HUES6 (cell line): ENCODE data around the gene ARID1B.

ENCODE experiments used
- H3K27ac ChIP-seq: 2 replicates; pipeline ENCODE4 v1.7.0; 2013; ENCODE audit warnings: low read depth, mild to moderate bottlenecking, low read length, inconsistent platforms
- H3K27me3 ChIP-seq: 2 replicates; pipeline ENCODE4 v1.6.1; 2013; ENCODE audit warnings: low read length; ENCODE audit not compliant: control insufficient read depth, insufficient read depth
- H3K36me3 ChIP-seq: 2 replicates; pipeline ENCODE4 v1.6.1; 2013; ENCODE audit warnings: low read length; ENCODE audit not compliant: control insufficient read depth, insufficient read depth
- H3K4me1 ChIP-seq: 2 replicates; pipeline ENCODE4 v1.6.1; 2013; ENCODE audit warnings: low read length; ENCODE audit not compliant: control insufficient read depth, insufficient read depth
- H3K4me3 ChIP-seq: 2 replicates; pipeline ENCODE4 v1.5.1; 2013; ENCODE audit warnings: low read depth, low read length
- H3K9ac ChIP-seq: one replicate; pipeline ENCODE4 v1.6.1; 2013; ENCODE audit warnings: mild to moderate bottlenecking, low read length
- H3K9me3 ChIP-seq: 2 replicates; pipeline ENCODE4 v1.6.1; 2013; ENCODE audit warnings: low read depth, low read length; ENCODE audit not compliant: control insufficient read depth, insufficient read depth

Gene ARID1B

DNA sequence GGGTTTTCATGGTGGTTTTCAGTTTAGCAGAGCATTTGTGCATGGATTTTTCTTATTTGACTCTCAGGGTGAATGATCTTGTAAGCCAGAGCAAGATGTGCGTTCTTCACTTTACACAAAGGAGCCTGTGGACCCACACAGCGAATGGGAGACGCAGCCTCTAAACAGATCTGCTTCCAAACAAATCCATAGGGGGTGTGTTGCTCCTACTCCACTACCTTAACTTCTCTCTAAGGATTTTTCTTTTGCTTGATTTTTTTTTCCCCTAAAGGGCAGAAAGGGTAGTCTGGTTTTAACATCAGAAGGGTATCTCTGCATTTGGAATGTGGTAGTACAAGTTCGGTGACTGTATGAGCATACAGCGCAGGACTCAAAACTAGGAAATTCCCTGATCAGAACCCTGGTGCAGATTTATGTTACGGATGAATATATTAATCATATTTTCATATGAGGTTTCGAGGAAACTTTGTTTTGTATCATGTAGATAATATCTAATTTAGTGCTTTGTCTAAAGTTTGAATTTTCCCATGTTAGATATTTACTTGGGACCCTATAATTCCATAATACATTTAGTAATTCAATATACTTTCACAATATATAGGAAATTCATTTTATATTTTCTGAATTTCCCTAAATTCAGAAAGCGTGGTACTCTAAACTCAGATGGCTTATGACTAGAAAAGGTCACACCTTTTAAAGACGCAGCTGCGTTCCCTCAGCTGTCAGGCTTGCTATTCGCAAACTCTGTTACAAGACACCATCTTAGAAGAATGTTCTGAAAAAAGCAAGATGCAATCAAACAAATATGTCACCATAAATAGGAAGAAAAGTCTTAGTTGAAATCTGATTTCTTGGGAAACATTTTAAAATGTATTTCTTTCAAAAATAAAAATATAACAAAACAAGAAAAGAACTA lies 349.3 kb downstream of the ARID1B start:
- Histone ChIP-seq H3K36me3 (no peaks in the 10 kb centered on the region; the same call in 1 of the 2 replicates), H3K4me3 (no peak overlapping the region), H3K27ac (no peak overlapping the region), H3K4me1 (no peaks in the 10 kb centered on the region), H3K27me3 (no peaks in the 10 kb centered on the region), H3K9me3 (no peaks in the 10 kb centered on the region), H3K9ac (no peak overlapping the region)

- H3K27ac ChIP-seq, result no peak overlapping the region
- no peaks in the 10 kb centered on the region for H3K9me3 ChIP-seq
- no peaks in the 10 kb centered on the region for H3K4me1 ChIP-seq
- H3K36me3 ChIP-seq, result peaks cover 5% of the 10 kb centered on the region
- H3K4me3 ChIP-seq, result no peak overlapping the region
- no peak overlapping the region for H3K9ac ChIP-seq
- no peaks in the 10 kb centered on the region for H3K27me3 ChIP-seq
These were observed 351.1 kb downstream of the ARID1B start for GRCh38 chr6:157128235-157128775.

- no peak overlapping the region for H3K9ac ChIP-seq
- H3K9me3 ChIP-seq, result no peaks in the 10 kb centered on the region
These were observed 354.1 kb downstream of the ARID1B start for GRCh38 chr6:157131250-157131649.

DNA sequence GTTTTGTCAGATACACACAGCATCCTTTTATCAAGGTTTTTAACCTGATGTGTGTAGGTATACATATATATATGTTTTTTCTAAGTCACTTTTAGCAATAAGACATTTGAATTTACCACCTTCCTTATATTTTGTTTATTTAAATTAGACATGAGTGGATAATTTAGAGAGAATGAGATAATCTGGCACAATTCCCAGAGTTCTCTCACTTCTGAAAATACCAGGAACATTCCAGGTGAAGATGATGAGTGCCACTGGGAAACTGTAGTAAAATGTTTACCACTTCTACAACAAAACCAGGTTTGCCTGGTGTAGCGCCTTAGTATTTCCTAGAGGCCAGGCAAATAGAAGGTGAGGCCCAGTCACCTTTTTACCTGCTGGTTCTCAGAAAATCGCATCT lies 356.7 kb downstream of the ARID1B start:
- no peaks in the 10 kb centered on the region for H3K27me3 ChIP-seq
- peaks cover 23% of the 10 kb centered on the region for H3K36me3 ChIP-seq
- no peaks in the 10 kb centered on the region for H3K4me1 ChIP-seq
- H3K4me3 ChIP-seq, result no peak overlapping the region
- H3K9me3 ChIP-seq, result no peaks in the 10 kb centered on the region
- H3K9ac ChIP-seq, result no peak overlapping the region
- H3K27ac ChIP-seq, result no peak overlapping the region

More at GRCh38 chr6:157131250-157131649, 354.1 kb downstream of the ARID1B start:
- Histone ChIP-seq H3K4me3 (no peak overlapping the region), H3K4me1 (no peaks in the 10 kb centered on the region), H3K27me3 (no peaks in the 10 kb centered on the region), H3K36me3 (peaks cover 22% of the 10 kb centered on the region), H3K27ac (no peak overlapping the region)

GRCh38 chr6:157134402-157135047 lies 357.3 kb downstream of the ARID1B start:
- Histone ChIP-seq H3K27ac (no peak overlapping the region), H3K27me3 (no peaks in the 10 kb centered on the region), H3K4me3 (no peak overlapping the region), H3K4me1 (no peaks in the 10 kb centered on the region), H3K9me3 (no peaks in the 10 kb centered on the region), H3K9ac (no peak overlapping the region), H3K36me3 (peaks cover 23% of the 10 kb centered on the region)

DNA sequence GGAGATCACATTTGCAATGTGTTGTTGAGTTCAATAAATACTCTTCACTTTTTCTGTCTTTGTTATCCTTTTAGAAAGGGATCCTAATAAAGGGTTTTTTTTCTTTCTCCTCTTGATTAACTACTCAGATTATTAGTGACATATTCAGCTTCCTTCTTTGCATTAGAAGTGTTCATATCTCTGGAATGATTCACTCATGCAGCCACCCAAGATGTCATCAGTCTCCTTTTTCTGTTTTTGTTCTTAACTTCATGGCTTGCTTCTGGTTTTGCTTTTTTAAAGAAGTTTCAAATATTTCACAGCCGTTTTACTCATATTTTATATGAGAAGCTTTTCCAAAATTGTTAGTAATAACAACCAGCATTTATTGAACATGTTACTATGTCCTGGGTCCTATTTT lies 358.5 kb downstream of the ARID1B start:
- H3K27ac ChIP-seq, result no peak overlapping the region
- no peak overlapping the region for H3K9ac ChIP-seq
- no peak overlapping the region for H3K4me3 ChIP-seq
- peaks cover 25% of the 10 kb centered on the region for H3K36me3 ChIP-seq
- no peaks in the 10 kb centered on the region for H3K4me1 ChIP-seq
- H3K9me3 ChIP-seq, result no peaks in the 10 kb centered on the region
- H3K27me3 ChIP-seq, result no peaks in the 10 kb centered on the region

DNA sequence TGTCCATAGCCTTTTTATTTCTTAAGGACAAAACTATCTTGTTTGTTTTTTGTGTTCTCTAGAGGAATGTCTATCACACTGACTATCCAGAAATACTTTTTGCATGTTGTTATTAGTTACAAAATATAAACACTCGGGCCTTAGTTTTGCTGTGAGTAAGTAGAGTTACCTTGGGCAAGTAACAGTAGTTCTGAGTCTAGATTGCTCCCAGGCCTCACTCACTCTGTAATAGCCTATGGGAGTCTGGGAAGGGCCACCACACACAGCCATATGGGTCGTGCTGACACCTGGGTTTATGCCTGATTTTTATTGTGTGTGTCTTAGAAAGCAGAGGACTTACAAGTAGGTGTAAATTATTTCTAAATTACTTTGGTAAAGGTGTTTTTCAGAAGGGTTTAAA lies 360.3 kb downstream of the ARID1B start:
- no peaks in the 10 kb centered on the region for H3K4me1 ChIP-seq
- H3K4me3 ChIP-seq, result no peak overlapping the region
- no peaks in the 10 kb centered on the region for H3K9me3 ChIP-seq
- H3K36me3 ChIP-seq, result peaks cover 27% of the 10 kb centered on the region
- H3K9ac ChIP-seq, result no peak overlapping the region
- no peak overlapping the region for H3K27ac ChIP-seq
- H3K27me3 ChIP-seq, result no peaks in the 10 kb centered on the region

- H3K27ac ChIP-seq, result no peak overlapping the region
- H3K36me3 ChIP-seq, result peaks cover 13% of the 10 kb centered on the region
- H3K4me1 ChIP-seq, result peaks cover 4% of the 10 kb centered on the region; the same call in 1 of the 2 replicates
- H3K9ac ChIP-seq, result no peak overlapping the region
- H3K9me3 ChIP-seq, result no peaks in the 10 kb centered on the region
- no peaks in the 10 kb centered on the region for H3K27me3 ChIP-seq
- no peak overlapping the region for H3K4me3 ChIP-seq
These were observed 362.0 kb downstream of the ARID1B start for GRCh38 chr6:157139054-157139708.

- no peak overlapping the region for H3K4me3 ChIP-seq
- H3K9me3 ChIP-seq, result no peaks in the 10 kb centered on the region
- H3K27me3 ChIP-seq, result no peaks in the 10 kb centered on the region
- H3K27ac ChIP-seq, result no peak overlapping the region
- peaks cover 19% of the 10 kb centered on the region for H3K4me1 ChIP-seq
- peaks cover 4% of the 10 kb centered on the region; the same call in 1 of the 2 replicates for H3K36me3 ChIP-seq
- H3K9ac ChIP-seq, result no peak overlapping the region
These were observed 366.2 kb downstream of the ARID1B start for GRCh38 chr6:157143171-157143889.

GRCh38 chr6:157143890-157144798 lies 367.0 kb downstream of the ARID1B start:
- Histone ChIP-seq H3K27me3 (no peaks in the 10 kb centered on the region), H3K9me3 (no peaks in the 10 kb centered on the region), H3K4me3 (no peak overlapping the region), H3K9ac (no peak overlapping the region), H3K27ac (no peak overlapping the region), H3K4me1 (peaks cover 19% of the 10 kb centered on the region), H3K36me3 (peaks cover 11% of the 10 kb centered on the region)
